HepG2 (cell line): ENCODE measurements around the gene NDUFB10. TPM values are rescaled to one million over a fixed set of nuclear protein-coding genes. Genes with fewer than 3 reads are reported as not detected.

Source experiments
- BRCA1 ChIP-seq: sonication (generic); formaldehyde crosslinking; IDR thresholded peaks from 2 replicates; pipeline ENCODE4 v1.4.0; 2020; ENCODE audit warnings: missing genetic modification reagents
- FOSL1 ChIP-seq: sonication (generic); formaldehyde crosslinking; IDR thresholded peaks from 2 replicates; pipeline ENCODE4 v1.9.0; 2021; ENCODE audit warnings: missing genetic modification reagents, borderline replicate concordance
- FOXO1 ChIP-seq: sonication (generic); formaldehyde crosslinking; IDR thresholded peaks from 2 replicates; pipeline ENCODE4 v1.4.0; 2020; ENCODE audit warnings: missing genetic modification reagents
- ISX ChIP-seq: sonication (generic); formaldehyde crosslinking; conservative IDR thresholded peaks from 2 replicates; pipeline ENCODE4 v1.5.0; 2020; ENCODE audit warnings: missing genetic modification reagents
- MED1 ChIP-seq: sonication (generic); formaldehyde crosslinking; IDR thresholded peaks from 2 replicates; pipeline ENCODE4 v1.4.0; 2020; ENCODE audit warnings: missing genetic modification reagents
- SPEN ChIP-seq: sonication (generic); formaldehyde crosslinking; IDR thresholded peaks from 2 replicates; pipeline ENCODE4 v1.5.1; 2020; ENCODE audit warnings: low read depth, mild to moderate bottlenecking, missing genetic modification reagents
- SRY ChIP-seq: sonication (generic); formaldehyde crosslinking; IDR thresholded peaks from 2 replicates; pipeline ENCODE4 v1.8.0; 2022; ENCODE audit warnings: mild to moderate bottlenecking, missing genetic modification reagents
- ZFX ChIP-seq: sonication (generic); formaldehyde crosslinking; IDR thresholded peaks from 2 replicates; pipeline ENCODE4 v1.4.0; 2020; ENCODE audit warnings: mild to moderate bottlenecking, low read depth, missing genetic modification reagents, moderate library complexity
- ZNF160 ChIP-seq: sonication (generic); formaldehyde crosslinking; IDR thresholded peaks from 2 replicates; pipeline ENCODE4 v1.8.0; 2022; ENCODE audit warnings: mild to moderate bottlenecking, inconsistent platforms, missing genetic modification reagents
- ZNF768 ChIP-seq: sonication (generic); formaldehyde crosslinking; IDR thresholded peaks from 2 replicates; pipeline ENCODE4 v1.4.0; 2020; ENCODE audit warnings: missing genetic modification reagents
- ZNF891 ChIP-seq: sonication (generic); formaldehyde crosslinking; IDR thresholded peaks from 2 replicates; pipeline ENCODE4 v1.5.0; 2020; ENCODE audit warnings: mild to moderate bottlenecking, missing genetic modification reagents
- ZSCAN21 ChIP-seq: sonication (generic); formaldehyde crosslinking; IDR thresholded peaks from 2 replicates; pipeline ENCODE4 v1.8.0; 2022; ENCODE audit warnings: mild to moderate bottlenecking, missing genetic modification reagents, moderate library complexity, borderline replicate concordance
- polyA plus RNA-seq, 8 experiments: library from polyadenylated mRNA; depleted of rRNA in 3 of 8; stranded (reverse) in 7 of 8; unstranded in 1 of 8; fragments of >200 nt; fragmentation: Illumina TruSeq in 4 of 8; extraction: Trizol in 4 of 8; gene quantifications; 2 replicates each; pipeline versions ENCODE4 v1.2.1 to v1.2.3, GENCODE V29; 2011 to 2016; ENCODE audit warnings: low read depth in 4 of 8, missing spikeins in 1 of 8, mixed read lengths in 1 of 8; ENCODE audit not compliant: insufficient read depth in 1 of 8
- total RNA-seq, 5 experiments: library from RNA; depleted of rRNA; stranded (reverse); fragments of >200 nt; fragmentation: Illumina TruSeq; extraction: Trizol; gene quantifications; 2 replicates each; pipeline ENCODE4 v1.2.3, GENCODE V29; 2016; ENCODE audit warnings: low read depth in 1 of 5
- TF ChIP-seq, protein P1 (sequence below), 2 experiments: sonication (generic) in 1 of 2; formaldehyde crosslinking in 1 of 2; IDR thresholded peaks; 2 replicates each; pipeline versions ENCODE4 v1.6.1 to v1.9.0; 2014 to 2022; ENCODE audit warnings: antibody characterized with exemption in 1 of 2, borderline replicate concordance in 1 of 2, inconsistent platforms in 1 of 2, low read depth in 1 of 2, missing genetic modification reagents in 1 of 2
- TF ChIP-seq, protein P2 (sequence below): sonication (generic); formaldehyde crosslinking; IDR thresholded peaks from 2 replicates; pipeline ENCODE4 v1.4.0; 2020; ENCODE audit warnings: missing genetic modification reagents
- TF ChIP-seq, protein P3 (sequence below): sonication (generic); formaldehyde crosslinking; IDR thresholded peaks from 2 replicates; pipeline ENCODE4 v1.5.0; 2020; ENCODE audit warnings: mild to moderate bottlenecking, missing genetic modification reagents

Gene NDUFB10
- total and polyA plus RNA-seq, 2 of the 13 experiments (the other 11 are each of a cell fraction or from before 2014, with no cell fraction given) = 68.6 to 157 TPM

DNA sequence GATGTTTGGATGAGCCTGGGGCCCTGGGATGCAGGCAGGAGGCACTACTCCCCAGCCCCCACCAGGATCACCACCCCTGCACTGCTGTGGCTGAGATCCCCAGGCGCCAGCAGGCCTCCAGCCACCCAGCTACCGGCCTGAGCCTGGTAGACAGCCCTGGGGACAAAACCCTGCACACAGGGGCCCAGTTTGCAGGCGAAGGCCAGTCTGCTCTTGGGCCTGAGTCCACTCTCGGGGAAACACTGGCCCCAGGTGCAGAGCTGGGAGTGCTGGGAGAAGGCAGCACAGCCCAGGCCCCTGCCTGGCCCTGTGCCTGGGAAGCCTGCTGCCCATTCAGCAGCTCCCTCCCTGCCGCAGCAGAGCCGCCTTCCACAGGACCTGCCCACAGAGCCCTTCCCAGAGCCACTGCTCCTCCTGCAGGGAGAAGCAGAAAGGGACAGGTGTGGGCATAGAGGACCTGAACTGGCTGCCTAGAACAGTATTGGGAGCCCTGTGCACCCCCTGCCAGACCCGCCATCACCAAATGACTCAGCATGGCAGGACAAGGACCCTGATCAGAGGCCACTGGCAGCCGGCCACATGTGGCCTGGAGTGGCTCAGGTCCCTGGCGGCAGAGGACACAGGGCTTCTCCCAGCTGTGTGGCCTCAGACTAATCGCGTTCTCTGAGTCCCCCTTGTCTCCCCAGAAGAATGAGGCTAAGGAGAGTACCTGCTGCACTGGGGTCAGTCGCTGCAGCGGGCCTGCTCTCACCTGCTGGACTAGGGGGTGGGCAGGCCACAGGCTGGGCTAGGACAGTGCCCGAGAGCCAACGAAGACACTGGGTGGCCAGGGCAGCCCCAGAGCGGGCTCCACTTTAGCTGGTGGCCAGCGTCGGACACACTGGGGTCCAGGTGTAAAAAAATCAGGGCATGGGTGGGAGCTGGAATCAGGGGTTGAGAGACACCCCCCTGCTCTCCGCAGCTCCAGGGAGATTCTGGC lies 27.0 kb upstream of the NDUFB10 start (continued):
- TF ChIP-seq, protein P1, sequence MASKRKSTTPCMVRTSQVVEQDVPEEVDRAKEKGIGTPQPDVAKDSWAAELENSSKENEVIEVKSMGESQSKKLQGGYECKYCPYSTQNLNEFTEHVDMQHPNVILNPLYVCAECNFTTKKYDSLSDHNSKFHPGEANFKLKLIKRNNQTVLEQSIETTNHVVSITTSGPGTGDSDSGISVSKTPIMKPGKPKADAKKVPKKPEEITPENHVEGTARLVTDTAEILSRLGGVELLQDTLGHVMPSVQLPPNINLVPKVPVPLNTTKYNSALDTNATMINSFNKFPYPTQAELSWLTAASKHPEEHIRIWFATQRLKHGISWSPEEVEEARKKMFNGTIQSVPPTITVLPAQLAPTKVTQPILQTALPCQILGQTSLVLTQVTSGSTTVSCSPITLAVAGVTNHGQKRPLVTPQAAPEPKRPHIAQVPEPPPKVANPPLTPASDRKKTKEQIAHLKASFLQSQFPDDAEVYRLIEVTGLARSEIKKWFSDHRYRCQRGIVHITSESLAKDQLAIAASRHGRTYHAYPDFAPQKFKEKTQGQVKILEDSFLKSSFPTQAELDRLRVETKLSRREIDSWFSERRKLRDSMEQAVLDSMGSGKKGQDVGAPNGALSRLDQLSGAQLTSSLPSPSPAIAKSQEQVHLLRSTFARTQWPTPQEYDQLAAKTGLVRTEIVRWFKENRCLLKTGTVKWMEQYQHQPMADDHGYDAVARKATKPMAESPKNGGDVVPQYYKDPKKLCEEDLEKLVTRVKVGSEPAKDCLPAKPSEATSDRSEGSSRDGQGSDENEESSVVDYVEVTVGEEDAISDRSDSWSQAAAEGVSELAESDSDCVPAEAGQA (IDR thresholded peaks at IDR 0.05; ENCODE audit: low read depth) = no peak
- TF ChIP-seq, protein P1 (CRISPR knock-in tag; IDR thresholded peaks at IDR 0.05; ENCODE audit: borderline replicate concordance) = no peak
- TF ChIP-seq, protein P2, sequence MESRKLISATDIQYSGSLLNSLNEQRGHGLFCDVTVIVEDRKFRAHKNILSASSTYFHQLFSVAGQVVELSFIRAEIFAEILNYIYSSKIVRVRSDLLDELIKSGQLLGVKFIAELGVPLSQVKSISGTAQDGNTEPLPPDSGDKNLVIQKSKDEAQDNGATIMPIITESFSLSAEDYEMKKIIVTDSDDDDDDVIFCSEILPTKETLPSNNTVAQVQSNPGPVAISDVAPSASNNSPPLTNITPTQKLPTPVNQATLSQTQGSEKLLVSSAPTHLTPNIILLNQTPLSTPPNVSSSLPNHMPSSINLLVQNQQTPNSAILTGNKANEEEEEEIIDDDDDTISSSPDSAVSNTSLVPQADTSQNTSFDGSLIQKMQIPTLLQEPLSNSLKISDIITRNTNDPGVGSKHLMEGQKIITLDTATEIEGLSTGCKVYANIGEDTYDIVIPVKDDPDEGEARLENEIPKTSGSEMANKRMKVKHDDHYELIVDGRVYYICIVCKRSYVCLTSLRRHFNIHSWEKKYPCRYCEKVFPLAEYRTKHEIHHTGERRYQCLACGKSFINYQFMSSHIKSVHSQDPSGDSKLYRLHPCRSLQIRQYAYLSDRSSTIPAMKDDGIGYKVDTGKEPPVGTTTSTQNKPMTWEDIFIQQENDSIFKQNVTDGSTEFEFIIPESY = 0 out of 2 replicates have a peak, but pooled peaks have one; percentile 35
- TF ChIP-seq BRCA1 (CRISPR knock-in tag) (no peak), ZFX (CRISPR knock-in tag) (peak; percentile 71), FOSL1 (CRISPR knock-in tag) (no peak), MED1 (CRISPR knock-in tag) (peak; percentile 33; the same call in 1 of the 2 replicates), ISX (CRISPR knock-in tag) (no peak), ZNF891 (CRISPR knock-in tag) (peak; percentile 86), SPEN (CRISPR knock-in tag) (no peak), ZNF768 (CRISPR knock-in tag) (peak; percentile 56), FOXO1 (CRISPR knock-in tag) (peak; percentile 9; the same call in 1 of the 2 replicates), ZSCAN21 (peak; percentile 23; the same call in 1 of the 2 replicates), ZNF160 (CRISPR knock-in tag) (no peak), SRY (CRISPR knock-in tag) (no peak)
- TF ChIP-seq, protein P3, sequence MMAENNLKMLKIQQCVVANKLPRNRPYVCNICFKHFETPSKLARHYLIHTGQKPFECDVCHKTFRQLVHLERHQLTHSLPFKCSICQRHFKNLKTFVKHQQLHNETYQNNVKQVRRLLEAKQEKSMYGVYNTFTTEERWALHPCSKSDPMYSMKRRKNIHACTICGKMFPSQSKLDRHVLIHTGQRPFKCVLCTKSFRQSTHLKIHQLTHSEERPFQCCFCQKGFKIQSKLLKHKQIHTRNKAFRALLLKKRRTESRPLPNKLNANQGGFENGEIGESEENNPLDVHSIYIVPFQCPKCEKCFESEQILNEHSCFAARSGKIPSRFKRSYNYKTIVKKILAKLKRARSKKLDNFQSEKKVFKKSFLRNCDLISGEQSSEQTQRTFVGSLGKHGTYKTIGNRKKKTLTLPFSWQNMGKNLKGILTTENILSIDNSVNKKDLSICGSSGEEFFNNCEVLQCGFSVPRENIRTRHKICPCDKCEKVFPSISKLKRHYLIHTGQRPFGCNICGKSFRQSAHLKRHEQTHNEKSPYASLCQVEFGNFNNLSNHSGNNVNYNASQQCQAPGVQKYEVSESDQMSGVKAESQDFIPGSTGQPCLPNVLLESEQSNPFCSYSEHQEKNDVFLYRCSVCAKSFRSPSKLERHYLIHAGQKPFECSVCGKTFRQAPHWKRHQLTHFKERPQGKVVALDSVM (CRISPR knock-in tag) = peak; percentile 47; the same call in 1 of the 2 replicates
